GM18508 (cell line): Measurements from ENCODE around the gene KHDRBS1.
A peak's percentile ranks its signal among the peaks of the same experiment; 100 is the strongest.
"Not testable (repeated sequence)": the region's sequence is repeated elsewhere in the genome, so short reads cannot be mapped to it uniquely, and the experiment has no call there.

Experiments
- ATAC-seq: cut with Tn5 transposase; IDR thresholded peaks from one replicate; pipeline ENCODE4 v1.9.1; 2021; ENCODE audit warnings: moderate number of reproducible peaks; ENCODE audit not compliant: insufficient read depth, unreplicated experiment

KHDRBS1 gene

GRCh38 chr1:32013386-32014198, at the start of gene KHDRBS1:
TSS of gene KHDRBS1 (plus strand) at chr1:32013868. CDS start at chr1:32013996, 128 bp downstream.
- ATAC-seq: peak; percentile 63

GRCh38 chr1:31970873-31971272, 42.8 kb upstream of the KHDRBS1 start:
- ATAC-seq: no peak

GRCh38 chr1:31976401-31976800, 37.3 kb upstream of the KHDRBS1 start:
- no peak for ATAC-seq

- no peak for ATAC-seq
These were observed 36.1 kb upstream of the KHDRBS1 start for GRCh38 chr1:31977385-31978131.

GRCh38 chr1:31978843-31979400, 34.7 kb upstream of the KHDRBS1 start:
- ATAC-seq: no peak

- no peak for ATAC-seq
These were observed 32.7 kb upstream of the KHDRBS1 start for GRCh38 chr1:31980835-31981455.

- no peak for ATAC-seq
These were observed 32.2 kb upstream of the KHDRBS1 start for GRCh38 chr1:31981456-31981839.

GRCh38 chr1:31981972-31982371, 31.7 kb upstream of the KHDRBS1 start:
- no peak for ATAC-seq

- no peak for ATAC-seq
These were observed 29.0 kb upstream of the KHDRBS1 start for GRCh38 chr1:31984419-31985347.

- no peak for ATAC-seq
These were observed 28.2 kb upstream of the KHDRBS1 start for GRCh38 chr1:31985430-31985829.

GRCh38 chr1:31987135-31987619, 26.5 kb upstream of the KHDRBS1 start:
- ATAC-seq: no peak

GRCh38 chr1:31989964-31990363, 23.7 kb upstream of the KHDRBS1 start:
- no peak for ATAC-seq

- ATAC-seq: no peak
These were observed 22.5 kb upstream of the KHDRBS1 start for GRCh38 chr1:31991182-31991581.

GRCh38 chr1:31995263-31995662, 18.4 kb upstream of the KHDRBS1 start:
- no peak for ATAC-seq

- ATAC-seq: not testable (repeated sequence)
These were observed 17.5 kb upstream of the KHDRBS1 start for GRCh38 chr1:31996121-31996520.

GRCh38 chr1:32001863-32002262, 11.8 kb upstream of the KHDRBS1 start:
- ATAC-seq: no peak

GRCh38 chr1:32002285-32002684, 11.4 kb upstream of the KHDRBS1 start:
- ATAC-seq: not testable (repeated sequence)

GRCh38 chr1:32005522-32005921, 8.1 kb upstream of the KHDRBS1 start:
- ATAC-seq: no peak

- no peak for ATAC-seq
These were observed 6.1 kb upstream of the KHDRBS1 start for GRCh38 chr1:32007591-32007940.

GRCh38 chr1:32010246-32010645, 3.4 kb upstream of the KHDRBS1 start:
- no peak for ATAC-seq
